Mesendoderm (in vitro differentiated cells): ENCODE results near the gene MAP4K2.

Source experiments
- DNase-seq: peaks from one replicate; pipeline ENCODE4 v3.0.0; 2013
- H2AK5ac ChIP-seq: 2 replicates; pipeline ENCODE4 v1.6.1; 2013; ENCODE audit warnings: low read length, inconsistent platforms
- H2BK120ac ChIP-seq: 2 replicates; pipeline ENCODE4 v1.6.1; 2013; ENCODE audit warnings: low read depth, mild to moderate bottlenecking, low read length, moderate library complexity, mixed read lengths
- H2BK15ac ChIP-seq: replicated peaks from 2 replicates; pipeline ENCODE4 v1.6.1; 2013; ENCODE audit warnings: low read depth, mild to moderate bottlenecking, moderate library complexity
- H2BK5ac ChIP-seq: 2 replicates; pipeline ENCODE4 v1.6.1; 2013; ENCODE audit warnings: low read length, inconsistent platforms
- H3K18ac ChIP-seq: 2 replicates; pipeline ENCODE4 v1.6.1; 2013; ENCODE audit warnings: mild to moderate bottlenecking, low read length, mixed read lengths
- H3K23ac ChIP-seq: one replicate; pipeline ENCODE4 v1.6.1; 2013; ENCODE audit warnings: low read length
- H3K27ac ChIP-seq: 2 replicates; pipeline ENCODE4 v1.5.1; 2013; ENCODE audit warnings: low read depth, mild to moderate bottlenecking, inconsistent platforms, low read length, moderate library complexity
- H3K27me3 ChIP-seq: 2 replicates; pipeline ENCODE4 v1.6.1; 2013; ENCODE audit warnings: low read length, control low read depth, mild to moderate bottlenecking, inconsistent platforms; ENCODE audit not compliant: insufficient read depth, poor library complexity
- H3K36me3 ChIP-seq: 2 replicates; pipeline ENCODE4 v1.6.1; 2013; ENCODE audit warnings: low read length, inconsistent platforms; ENCODE audit not compliant: control insufficient read depth, insufficient read depth
- H3K4ac ChIP-seq: one replicate; pipeline ENCODE4 v1.6.1; 2013; ENCODE audit warnings: low read depth, mild to moderate bottlenecking, low read length, moderate library complexity
- H3K4me1 ChIP-seq: 2 replicates; pipeline ENCODE4 v1.6.1; 2013; ENCODE audit warnings: low read depth, low read length, inconsistent platforms; ENCODE audit not compliant: control insufficient read depth
- H3K4me2 ChIP-seq: 2 replicates; pipeline ENCODE4 v1.6.1; 2013; ENCODE audit warnings: low read length
- H3K4me3 ChIP-seq: 2 replicates; pipeline ENCODE4 v1.5.1; 2013; ENCODE audit warnings: mild to moderate bottlenecking, low read length
- H3K56ac ChIP-seq: one replicate; pipeline ENCODE4 v1.6.1; 2013; ENCODE audit warnings: low read length
- H3K79me1 ChIP-seq: 2 replicates; pipeline ENCODE4 v1.6.1; 2013; ENCODE audit warnings: low read length, inconsistent platforms
- H3K79me2 ChIP-seq: 2 replicates; pipeline ENCODE4 v1.6.1; 2013; ENCODE audit warnings: mild to moderate bottlenecking, low read length; ENCODE audit not compliant: control insufficient read depth, insufficient read depth
- H3K9ac ChIP-seq: 2 replicates; pipeline ENCODE4 v1.6.1; 2013; ENCODE audit warnings: low read length, inconsistent platforms
- H4K5ac ChIP-seq: one replicate; pipeline ENCODE4 v1.6.1; 2013; ENCODE audit warnings: low read length
- H4K8ac ChIP-seq: one replicate; pipeline ENCODE4 v1.6.1; 2013; ENCODE audit warnings: low read depth, mild to moderate bottlenecking, control low read depth, low read length, moderate library complexity
- WGBS: extraction: QIAGEN DNeasy Blood & Tissue Kit; methylation state at CpG from one replicate; pipeline ENCODE4 v1.1.7; 2013; ENCODE audit warnings: low lambda C conversion rate, missing lambda C conversion rate; ENCODE audit not compliant: insufficient coverage; ENCODE audit errors: extremely low coverage; 5-methylcytosine and 5-hydroxymethylcytosine counted together

Gene MAP4K2

GRCh38 chr11:64802370-64803157, 450 bp downstream of the MAP4K2 start:
- peak overlapping the region; percentile 94 for H3K56ac ChIP-seq
- no peak overlapping the region for H3K23ac ChIP-seq
- no CpG with 5 or more reads among the region's 54 CpGs for WGBS
- no peak overlapping the region for H2AK5ac ChIP-seq
- H3K18ac ChIP-seq: no peak overlapping the region
- peak overlapping the region; percentile 65 for H3K9ac ChIP-seq
- H3K4me2 ChIP-seq: peak overlapping the region; percentile 67
- H3K79me1 ChIP-seq: peaks cover 2% of the 10 kb centered on the region
- peak; percentile 17 for DNase-seq
- H3K79me2 ChIP-seq: no peaks in the 10 kb centered on the region
- H2BK15ac ChIP-seq: no peak overlapping the region
- no peak overlapping the region for H4K8ac ChIP-seq
- H2BK120ac ChIP-seq: no peak overlapping the region
- H2BK5ac ChIP-seq: no peak overlapping the region
- H3K4me1 ChIP-seq: no peaks in the 10 kb centered on the region
- peak overlapping the region; percentile 50 for H3K4me3 ChIP-seq
- H3K27me3 ChIP-seq: no peaks in the 10 kb centered on the region
- no peak overlapping the region for H3K4ac ChIP-seq
- H4K5ac ChIP-seq: no peak overlapping the region
- H3K36me3 ChIP-seq: peaks cover 3% of the 10 kb centered on the region
- no peak overlapping the region for H3K27ac ChIP-seq

DNA sequence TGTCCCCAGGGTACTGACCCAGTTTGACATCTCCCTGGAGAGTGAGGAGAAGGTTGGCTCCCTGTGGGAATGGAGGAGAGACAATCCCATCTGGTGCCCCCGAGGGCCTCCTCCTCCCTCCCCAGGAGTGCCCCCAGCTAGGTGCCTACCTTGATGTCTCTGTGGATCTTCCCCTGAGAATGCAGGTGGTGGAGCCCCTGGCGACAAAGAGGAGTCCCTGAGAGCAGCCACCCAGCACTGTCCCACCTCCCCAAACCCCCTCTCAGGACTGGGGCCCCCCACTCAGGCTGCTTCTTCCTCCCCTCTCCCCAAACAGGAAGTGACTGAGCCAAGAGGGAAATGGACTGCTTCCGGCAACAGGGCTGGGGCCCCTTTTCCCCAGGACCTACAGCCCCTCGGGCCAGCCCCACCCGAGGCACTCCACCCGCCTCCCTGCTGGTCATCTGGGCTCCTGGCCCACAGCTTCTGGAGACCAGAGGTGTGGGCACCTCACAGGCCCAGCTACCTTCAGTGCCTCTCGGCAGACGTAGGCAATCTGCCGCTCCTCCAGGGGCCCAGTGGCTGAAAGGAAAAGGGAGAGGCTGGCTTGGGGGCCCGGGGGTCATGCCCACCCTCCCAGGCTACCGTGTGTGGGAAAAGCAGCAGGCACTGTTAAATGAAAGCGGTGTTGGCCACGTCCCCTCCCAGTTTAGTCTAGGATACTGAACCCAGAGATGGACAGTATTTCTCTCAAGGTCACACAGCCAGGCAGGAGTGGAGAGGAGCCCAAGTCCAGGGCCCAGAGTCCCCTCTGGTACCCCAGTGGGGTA, 1.2 kb downstream of the MAP4K2 start:
- H2BK5ac ChIP-seq: no peak overlapping the region
- H3K79me1 ChIP-seq: no peaks in the 10 kb centered on the region
- no peak overlapping the region for H4K5ac ChIP-seq
- H3K4me2 ChIP-seq: no peak overlapping the region
- H3K23ac ChIP-seq: no peak overlapping the region
- no peak overlapping the region for H2AK5ac ChIP-seq
- H3K18ac ChIP-seq: no peak overlapping the region
- H3K36me3 ChIP-seq: peaks cover 3% of the 10 kb centered on the region
- no peak overlapping the region for H2BK120ac ChIP-seq
- no peak overlapping the region for H4K8ac ChIP-seq
- H3K27ac ChIP-seq: no peak overlapping the region
- peak overlapping the region; percentile 94 for H3K56ac ChIP-seq
- no peaks in the 10 kb centered on the region for H3K4me1 ChIP-seq
- no peaks in the 10 kb centered on the region for H3K79me2 ChIP-seq
- peak overlapping the region; percentile 13 for H3K9ac ChIP-seq
- H3K4me3 ChIP-seq: no peak overlapping the region
- no peak for DNase-seq
- no CpG with 5 or more reads among the region's 13 CpGs for WGBS
- no peak overlapping the region for H2BK15ac ChIP-seq
- no peaks in the 10 kb centered on the region for H3K27me3 ChIP-seq
- H3K4ac ChIP-seq: no peak overlapping the region

GRCh38 chr11:64801158-64801464, 1.9 kb downstream of the MAP4K2 start:
- H3K4me3 ChIP-seq: no peak overlapping the region
- H3K56ac ChIP-seq: no peak overlapping the region
- H3K27ac ChIP-seq: no peak overlapping the region
- DNase-seq: no peak
- no peaks in the 10 kb centered on the region for H3K79me1 ChIP-seq
- no peak overlapping the region for H2BK15ac ChIP-seq
- no peak overlapping the region for H3K4me2 ChIP-seq
- no peak overlapping the region for H2AK5ac ChIP-seq
- no CpG with 5 or more reads among the region's 9 CpGs for WGBS
- H2BK5ac ChIP-seq: no peak overlapping the region
- H3K27me3 ChIP-seq: no peaks in the 10 kb centered on the region
- H3K4ac ChIP-seq: no peak overlapping the region
- no peak overlapping the region for H4K5ac ChIP-seq
- no peak overlapping the region for H2BK120ac ChIP-seq
- H3K9ac ChIP-seq: no peak overlapping the region
- H3K23ac ChIP-seq: no peak overlapping the region
- peaks cover 3% of the 10 kb centered on the region for H3K36me3 ChIP-seq
- no peak overlapping the region for H4K8ac ChIP-seq
- H3K4me1 ChIP-seq: no peaks in the 10 kb centered on the region
- no peaks in the 10 kb centered on the region for H3K79me2 ChIP-seq
- no peak overlapping the region for H3K18ac ChIP-seq

DNA sequence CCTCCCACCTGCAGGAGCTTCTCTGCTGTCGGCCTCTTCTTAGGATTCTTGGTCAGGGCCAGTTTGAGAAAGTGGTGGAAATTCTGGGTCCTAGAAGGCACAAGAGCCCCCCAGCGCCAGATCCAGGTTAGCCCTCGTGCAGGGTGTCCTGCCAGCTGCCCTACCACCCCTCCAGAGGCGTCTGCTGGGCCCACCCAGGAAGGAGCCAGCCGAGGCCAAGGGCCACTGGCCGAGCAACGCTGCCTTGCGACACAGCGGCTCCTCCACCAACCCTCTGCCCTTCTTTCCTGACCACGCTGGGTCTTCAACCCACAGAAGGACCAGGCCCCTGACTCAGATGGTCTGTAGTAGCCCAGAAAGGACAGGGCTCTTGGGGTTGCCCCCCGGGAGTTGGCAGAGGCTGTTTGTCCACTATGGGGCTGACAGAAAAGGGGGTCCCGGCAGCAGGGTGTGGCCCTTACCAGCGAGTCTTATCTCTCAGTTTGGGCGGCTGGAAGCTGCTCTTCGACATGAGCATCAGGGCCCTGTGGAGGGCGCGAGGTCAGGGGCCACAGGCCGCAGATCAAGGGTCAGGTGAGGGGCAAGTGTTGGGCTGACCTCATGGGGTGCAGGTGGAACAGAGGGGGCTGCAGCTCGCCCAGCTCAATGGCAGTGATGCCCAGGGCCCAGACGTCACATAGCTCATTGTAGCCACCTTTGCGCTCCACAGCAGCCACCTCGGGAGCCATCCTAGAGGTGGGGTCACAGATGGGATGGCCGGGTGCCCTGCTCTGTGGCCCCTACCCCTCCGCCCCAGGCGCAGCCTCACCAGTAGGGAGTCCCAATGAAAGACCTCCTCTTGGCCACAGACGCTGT, 2.5 kb downstream of the MAP4K2 start:
- Histone ChIP-seq H4K8ac (no peak overlapping the region), H4K5ac (no peak overlapping the region), H3K79me1 (no peaks in the 10 kb centered on the region), H2BK5ac (no peak overlapping the region), H3K4me1 (no peaks in the 10 kb centered on the region), H2BK15ac (no peak overlapping the region), H3K18ac (no peak overlapping the region), H3K56ac (no peak overlapping the region), H3K36me3 (peaks cover 3% of the 10 kb centered on the region), H3K4me2 (no peak overlapping the region), H3K79me2 (no peaks in the 10 kb centered on the region), H3K4ac (no peak overlapping the region), H2BK120ac (no peak overlapping the region), H3K9ac (no peak overlapping the region), H3K4me3 (no peak overlapping the region), H3K23ac (no peak overlapping the region), H3K27me3 (no peaks in the 10 kb centered on the region), H3K27ac (no peak overlapping the region), H2AK5ac (no peak overlapping the region)
- no peak for DNase-seq
- no CpG with 5 or more reads among the region's 26 CpGs for WGBS

DNA sequence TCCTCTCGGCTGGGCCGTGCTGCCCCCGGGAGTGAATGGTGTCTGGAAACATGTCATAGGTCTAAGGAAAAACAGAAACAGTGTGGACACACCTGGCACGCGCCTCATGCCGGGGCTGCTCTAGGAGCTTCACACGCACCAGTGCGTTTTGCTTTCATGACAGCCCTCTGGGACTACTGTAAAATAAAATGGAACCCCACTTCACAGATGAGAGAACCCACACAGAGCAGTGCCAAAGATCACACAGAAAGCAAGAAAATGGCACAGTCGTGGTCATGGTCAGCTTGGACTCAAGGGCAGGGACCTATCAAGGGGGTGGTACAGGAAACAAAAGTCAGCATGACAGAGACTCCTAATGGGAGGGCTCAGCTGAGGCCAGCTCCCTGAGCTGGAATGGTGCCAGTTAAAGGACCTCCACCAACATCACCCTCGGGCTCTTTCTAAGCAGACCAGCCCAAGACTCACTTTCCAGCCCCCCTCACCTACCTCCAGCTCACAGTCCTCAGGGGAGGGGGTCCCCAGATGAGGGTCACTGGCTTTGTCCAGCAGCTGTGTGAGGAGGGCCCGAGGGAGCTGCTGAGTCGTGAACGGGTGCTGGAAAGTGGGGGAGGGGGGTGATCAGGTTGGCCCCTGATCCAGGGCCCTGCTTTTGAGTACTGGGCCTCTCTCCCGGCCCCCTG, 3.3 kb downstream of the MAP4K2 start:
- no CpG with 5 or more reads among the region's 14 CpGs for WGBS
- H3K4me2 ChIP-seq: no peak overlapping the region
- H2BK120ac ChIP-seq: no peak overlapping the region
- H3K36me3 ChIP-seq: peaks cover under 1% of the 10 kb centered on the region
- no peak overlapping the region for H2BK15ac ChIP-seq
- no peak overlapping the region for H3K9ac ChIP-seq
- no peaks in the 10 kb centered on the region for H3K4me1 ChIP-seq
- no peaks in the 10 kb centered on the region for H3K79me1 ChIP-seq
- no peaks in the 10 kb centered on the region for H3K79me2 ChIP-seq
- no peak overlapping the region for H3K4ac ChIP-seq
- DNase-seq: no peak
- no peak overlapping the region for H4K8ac ChIP-seq
- H3K23ac ChIP-seq: no peak overlapping the region
- H2BK5ac ChIP-seq: no peak overlapping the region
- H3K27ac ChIP-seq: no peak overlapping the region
- H3K56ac ChIP-seq: no peak overlapping the region
- H3K4me3 ChIP-seq: no peak overlapping the region
- H3K27me3 ChIP-seq: no peaks in the 10 kb centered on the region
- H3K18ac ChIP-seq: no peak overlapping the region
- no peak overlapping the region for H4K5ac ChIP-seq
- H2AK5ac ChIP-seq: no peak overlapping the region
